Ectodermal cell (in vitro differentiated cells): Measurements from ENCODE around the gene RIPK1.

ENCODE experiments used
- H3K27ac ChIP-seq: 2 replicates; pipeline ENCODE4 v1.7.0; 2013; ENCODE audit warnings: mild to moderate bottlenecking, low read depth, low read length; ENCODE audit not compliant: insufficient read depth, poor library complexity, severe bottlenecking
- H3K27me3 ChIP-seq: 2 replicates; pipeline ENCODE4 v1.7.0; 2013; ENCODE audit warnings: mild to moderate bottlenecking, low read length; ENCODE audit not compliant: insufficient read depth, control insufficient read depth, poor library complexity, severe bottlenecking
- H3K36me3 ChIP-seq: one replicate; pipeline ENCODE4 v1.7.0; 2013; ENCODE audit warnings: low read length; ENCODE audit not compliant: control insufficient read depth, insufficient read depth
- H3K4me1 ChIP-seq: one replicate; pipeline ENCODE4 v1.7.0; 2013; ENCODE audit warnings: low read length; ENCODE audit not compliant: control insufficient read depth, insufficient read depth
- H3K4me3 ChIP-seq: 2 replicates; pipeline ENCODE4 v1.7.0; 2013; ENCODE audit warnings: low read depth, low read length, control low read depth; ENCODE audit not compliant: insufficient read depth
- H3K9me3 ChIP-seq: 2 replicates; pipeline ENCODE4 v1.7.0; 2013; ENCODE audit warnings: mild to moderate bottlenecking, low read length, moderate library complexity; ENCODE audit not compliant: control insufficient read depth
- WGBS, 2 experiments: methylation state at CpG; one replicate each; pipeline ENCODE4 v1.1.7; 2013; ENCODE audit warnings: missing lambda C conversion rate in 2 of 2; 5-methylcytosine and 5-hydroxymethylcytosine counted together

RIPK1 gene

DNA sequence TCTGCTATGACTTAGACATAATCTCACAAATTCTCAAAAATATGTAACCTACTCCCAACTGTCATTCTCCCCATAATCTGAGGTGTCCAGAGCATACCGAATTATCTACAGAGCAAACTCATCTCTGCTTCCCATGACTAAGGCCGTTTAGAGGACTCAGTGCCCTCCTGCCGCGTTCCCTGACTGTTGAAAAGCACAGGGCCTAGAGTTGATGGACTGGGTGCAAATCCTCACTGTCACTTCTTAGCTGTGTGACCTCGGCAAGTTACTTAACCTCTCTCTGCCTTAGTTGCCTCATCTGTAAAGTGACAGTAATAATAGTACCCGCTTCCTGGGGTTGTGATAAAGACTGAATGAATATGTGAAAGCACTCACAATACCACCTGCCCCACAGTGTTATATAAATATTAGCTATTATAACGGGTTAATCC lies 93.8 kb downstream of the RIPK1 start:
- peak overlapping the region; percentile 66 for H3K4me3 ChIP-seq
- peaks cover 37% of the 10 kb centered on the region for H3K4me1 ChIP-seq
- 9 to 14% methylated on average over 5 to 7 of the region's 7 CpGs for WGBS, 2 experiments
- no peaks in the 10 kb centered on the region for H3K9me3 ChIP-seq
- H3K36me3 ChIP-seq, result no peaks in the 10 kb centered on the region
- H3K27ac ChIP-seq, result no peak overlapping the region
- peaks cover 3% of the 10 kb centered on the region for H3K27me3 ChIP-seq

- no peaks in the 10 kb centered on the region for H3K36me3 ChIP-seq
- H3K27ac ChIP-seq, result peak overlapping the region; percentile 79
- peaks cover 37% of the 10 kb centered on the region for H3K4me1 ChIP-seq
- H3K9me3 ChIP-seq, result no peaks in the 10 kb centered on the region
- WGBS, 2 experiments, result 0% methylated on average over 74 of the region's 74 CpGs
- peaks cover 3% of the 10 kb centered on the region for H3K27me3 ChIP-seq
- peak overlapping the region; percentile 66 for H3K4me3 ChIP-seq
Measured at GRCh38 chr6:3162565-3163247, 94.4 kb downstream of the RIPK1 start.

GRCh38 chr6:3163248-3163594 lies 94.9 kb downstream of the RIPK1 start:
- WGBS, 2 experiments, result 11 to 15% methylated on average over 13 of the region's 13 CpGs

DNA sequence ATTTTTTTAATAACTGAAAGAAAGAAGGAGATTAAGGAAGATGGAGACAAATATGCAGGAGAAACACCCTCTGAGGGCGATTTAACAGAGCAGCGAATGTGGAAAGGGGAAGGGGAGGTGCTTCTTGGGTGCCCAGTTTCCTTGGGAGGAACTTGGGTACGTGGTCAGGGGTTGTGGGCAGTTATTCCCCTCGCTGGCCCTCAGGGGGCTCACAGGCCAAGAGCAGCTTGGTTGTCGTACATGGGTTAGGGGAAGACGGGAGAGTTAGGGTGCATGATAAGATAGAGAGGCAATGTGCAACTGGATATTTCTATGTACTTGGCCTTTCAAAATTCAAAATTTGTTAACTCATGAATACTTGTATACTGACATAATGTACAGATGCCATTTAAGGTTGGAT lies 96.1 kb downstream of the RIPK1 start:
- Histone ChIP-seq H3K27ac (no peak overlapping the region), H3K4me3 (no peak overlapping the region), H3K9me3 (no peaks in the 10 kb centered on the region), H3K4me1 (peaks cover 34% of the 10 kb centered on the region), H3K27me3 (peaks cover 3% of the 10 kb centered on the region), H3K36me3 (no peaks in the 10 kb centered on the region)
- WGBS, 2 experiments, result 81 to 85% methylated on average over 6 of the region's 6 CpGs

More at GRCh38 chr6:3163248-3163594, 94.9 kb downstream of the RIPK1 start:
- Histone ChIP-seq H3K9me3 (no peaks in the 10 kb centered on the region), H3K4me3 (peak overlapping the region; percentile 66), H3K36me3 (no peaks in the 10 kb centered on the region), H3K27ac (no peak overlapping the region), H3K27me3 (peaks cover 3% of the 10 kb centered on the region), H3K4me1 (peaks cover 37% of the 10 kb centered on the region)
